Measurements from ENCODE around the gene RIMBP2.

DNA sequence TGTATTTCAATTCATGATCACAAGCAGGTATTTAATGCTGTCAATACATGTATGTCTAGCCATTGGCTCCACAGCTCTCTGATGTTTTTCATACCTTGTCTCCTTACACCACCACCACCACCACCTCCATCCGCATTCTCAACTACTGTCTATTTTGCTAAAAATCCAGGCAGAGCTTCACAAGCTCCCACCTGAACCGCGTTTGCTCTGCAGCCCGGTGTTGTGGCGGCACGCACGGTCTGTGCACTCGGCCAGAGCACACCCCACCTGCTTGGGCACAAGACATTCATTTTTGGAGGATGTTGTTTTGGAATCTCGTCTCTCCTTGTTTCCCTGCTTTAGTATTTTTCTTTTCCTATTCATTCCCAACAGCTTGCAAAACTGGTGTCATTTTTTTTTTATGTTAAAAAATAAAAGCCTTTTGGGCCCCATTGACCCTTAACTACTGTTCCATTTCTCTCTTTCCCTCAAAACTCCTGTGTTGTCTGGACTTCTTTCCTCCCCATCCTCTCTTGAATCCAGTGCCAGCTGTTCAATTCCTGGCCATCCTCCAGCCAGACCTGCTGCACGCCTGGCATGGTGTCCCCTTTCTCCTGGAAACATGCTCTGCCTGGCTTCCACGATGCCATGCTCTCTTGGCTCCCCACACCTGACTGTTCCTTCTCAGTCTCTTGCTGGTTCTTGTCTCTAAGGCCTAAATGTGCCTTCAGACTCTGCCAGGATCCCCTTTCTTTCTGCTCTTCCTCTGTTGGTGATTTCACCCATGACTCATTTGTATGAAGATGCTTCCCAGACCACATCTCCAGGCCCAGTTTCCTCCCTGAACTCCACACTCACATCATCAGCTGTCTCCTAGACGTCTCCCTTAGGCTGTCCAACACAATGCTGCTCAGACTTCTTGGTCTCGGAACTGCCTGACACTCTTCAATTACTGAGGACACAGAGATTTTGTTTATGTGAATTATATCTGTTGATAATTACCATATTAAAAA, 340.5 kb downstream of the RIMBP2 start:
- TF ChIP-seq, protein P1, sequence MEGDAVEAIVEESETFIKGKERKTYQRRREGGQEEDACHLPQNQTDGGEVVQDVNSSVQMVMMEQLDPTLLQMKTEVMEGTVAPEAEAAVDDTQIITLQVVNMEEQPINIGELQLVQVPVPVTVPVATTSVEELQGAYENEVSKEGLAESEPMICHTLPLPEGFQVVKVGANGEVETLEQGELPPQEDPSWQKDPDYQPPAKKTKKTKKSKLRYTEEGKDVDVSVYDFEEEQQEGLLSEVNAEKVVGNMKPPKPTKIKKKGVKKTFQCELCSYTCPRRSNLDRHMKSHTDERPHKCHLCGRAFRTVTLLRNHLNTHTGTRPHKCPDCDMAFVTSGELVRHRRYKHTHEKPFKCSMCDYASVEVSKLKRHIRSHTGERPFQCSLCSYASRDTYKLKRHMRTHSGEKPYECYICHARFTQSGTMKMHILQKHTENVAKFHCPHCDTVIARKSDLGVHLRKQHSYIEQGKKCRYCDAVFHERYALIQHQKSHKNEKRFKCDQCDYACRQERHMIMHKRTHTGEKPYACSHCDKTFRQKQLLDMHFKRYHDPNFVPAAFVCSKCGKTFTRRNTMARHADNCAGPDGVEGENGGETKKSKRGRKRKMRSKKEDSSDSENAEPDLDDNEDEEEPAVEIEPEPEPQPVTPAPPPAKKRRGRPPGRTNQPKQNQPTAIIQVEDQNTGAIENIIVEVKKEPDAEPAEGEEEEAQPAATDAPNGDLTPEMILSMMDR (IDR thresholded peaks at IDR 0.05; ENCODE audit: poor library complexity, severe bottlenecking) = no peak
- TF ChIP-seq EZH2 (IDR thresholded peaks at IDR 0.05; ENCODE audit: borderline replicate concordance, insufficient read depth, low read length, poor library complexity, severe bottlenecking) (no peak), TAF1 (IDR thresholded peaks at IDR 0.05; ENCODE audit: low read depth) (no peak)

Measured in neural cell (in vitro differentiated cells).